ENCODE data around the gene RAB10. TPM values are rescaled to one million over a fixed set of nuclear protein-coding genes. Genes with fewer than 3 reads are reported as not detected.

RAB10 gene
- total and polyA plus RNA-seq, 2 of the 13 experiments (the other 11 are each of a cell fraction or from before 2014, with no cell fraction given): 48.2 to 120 TPM

GRCh38 chr2:26011990-26012856 is 21.7 kb upstream of the RAB10 start (continued):
- peak; percentile 94 for TF ChIP-seq HBP1 (CRISPR knock-in tag; IDR thresholded peaks at IDR 0.05; ENCODE audit: low read depth)
- peak; percentile 59 for TF ChIP-seq KAT8 (CRISPR knock-in tag; IDR thresholded peaks at IDR 0.05)
- 0 out of 2 replicates have a peak, but pooled peaks have one; percentile 42 for TF ChIP-seq ZBTB39 (CRISPR knock-in tag; IDR thresholded peaks at IDR 0.05)
- no peak for TF ChIP-seq MAF1 (CRISPR knock-in tag; IDR thresholded peaks at IDR 0.05; ENCODE audit: borderline replicate concordance)
- no peak for TF ChIP-seq ZBTB38 (CRISPR knock-in tag; IDR thresholded peaks at IDR 0.05)
- TF ChIP-seq AKAP8 (CRISPR knock-in tag; IDR thresholded peaks at IDR 0.05): 0 out of 2 replicates have a peak, but pooled peaks have one; percentile 50
- TF ChIP-seq ZNF703 (CRISPR knock-in tag; IDR thresholded peaks at IDR 0.05; ENCODE audit: borderline replicate concordance): no peak
- TF ChIP-seq ZNF543 (CRISPR knock-in tag; IDR thresholded peaks at IDR 0.05): no peak
- TF ChIP-seq ADNP (CRISPR knock-in tag; IDR thresholded peaks at IDR 0.05): no peak
- no peak for TF ChIP-seq ZFY (CRISPR knock-in tag; IDR thresholded peaks at IDR 0.05)
- TF ChIP-seq TBL1XR1 (IDR thresholded peaks at IDR 0.05; ENCODE audit: borderline replicate concordance, low read length, partially characterized antibody): no peak
- no peak for TF ChIP-seq ZNF780A (CRISPR knock-in tag; IDR thresholded peaks at IDR 0.05)
- no peak for TF ChIP-seq ZC3H13 (CRISPR knock-in tag; IDR thresholded peaks at IDR 0.05)
- no peak for TF ChIP-seq ZNF407 (CRISPR knock-in tag; IDR thresholded peaks at IDR 0.05; ENCODE audit: not compliant biosample characterization)
- TF ChIP-seq DPF2 (CRISPR knock-in tag; IDR thresholded peaks at IDR 0.05; ENCODE audit: borderline replicate concordance, low read depth): peak; percentile 54; the same call in 1 of the 2 replicates
- no peak for TF ChIP-seq SP1 (IDR thresholded peaks at IDR 0.05)
- TF ChIP-seq SP1 (CRISPR knock-in tag; IDR thresholded peaks at IDR 0.05): no peak
- no peak for TF ChIP-seq PCBP2 (optimal IDR thresholded peaks at IDR 0.05; ENCODE audit: low read depth, low read length, poor library complexity, severe bottlenecking)

All from HepG2 (cell line).